Occipital lobe (tissue), 2 donors: Measurements from ENCODE around the gene KLHDC7A. TPM values are rescaled to one million over a fixed set of nuclear protein-coding genes. Genes with fewer than 3 reads are reported as not detected.

Experiments
- small RNA-seq: library from RNA; depleted of rRNA; stranded (forward); fragments of <200 nt; gene quantifications from one replicate; pipeline ENCODE3, GENCODE V24; 2014
- total RNA-seq: library from RNA; depleted of rRNA; stranded (reverse); fragments of >200 nt; gene quantifications from one replicate; pipeline ENCODE4 v1.2.3, GENCODE V29; 2014

KLHDC7A gene
- total RNA-seq, 1 donor from 2014 or later = 0.16 TPM

Small RNA genes within 50 kb of the gene (small RNA-seq; reads per million reads assigned to genes)
- not detected for gene DYNLL1P3

Other genes starting within 250 kb of the KLHDC7A start
- not detected for gene PAX7, start 149.9 kb downstream of the KLHDC7A start, total RNA-seq